Gastroesophageal sphincter (tissue), 4 donors: Measurements from ENCODE around the gene FAAP20. TPM values are rescaled to one million over a fixed set of nuclear protein-coding genes. Genes with fewer than 3 reads are reported as not detected.

Experiments used
- ATAC-seq: fragments of 150-250 bp; one replicate; pipeline ENCODE4 v1.9.1; 2016; ENCODE audit warnings: mild to moderate bottlenecking, moderate library complexity
- H3K27ac ChIP-seq, 4 donors: fragments of 200-600 bp; sonication (generic) in 3 of 4; 1 replicate in 3 of 4; 2 replicates in 1 of 4; pipeline ENCODE4 v1.5.1; 2016 to 2019
- H3K27me3 ChIP-seq: fragments of 200-600 bp; sonication (generic); one replicate; pipeline ENCODE4 v1.5.1; 2019
- H3K36me3 ChIP-seq, 2 donors: fragments of 200-600 bp; sonication (generic); one replicate each; pipeline ENCODE4 v1.5.1; 2019; ENCODE audit warnings: control low read depth in 1 of 2
- H3K4me1 ChIP-seq, 3 donors: fragments of 200-600 bp; sonication (generic); 1 replicate in 2 of 3; 2 replicates in 1 of 3; pipeline ENCODE4 v1.5.1; 2016 to 2019; ENCODE audit warnings: control low read depth in 2 of 3
- H3K4me3 ChIP-seq, 2 donors: fragments of 200-600 bp; sonication (generic); one replicate each; pipeline ENCODE4 v1.5.1; 2019; ENCODE audit warnings: mild to moderate bottlenecking in 1 of 2, moderate library complexity in 1 of 2
- H3K9me3 ChIP-seq, 3 donors: fragments of 200-600 bp; sonication (generic); one replicate each; pipeline ENCODE4 v1.5.1; 2017 to 2019; ENCODE audit warnings: control low read depth in 2 of 3
- EP300 ChIP-seq: sonication (generic); formaldehyde crosslinking; IDR thresholded peaks from one replicate; pipeline ENCODE4 v1.6.1; 2017; ENCODE audit warnings: antibody characterized with exemption, mild to moderate bottlenecking
- POLR2A ChIP-seq, 2 donors: fragments of 450-650 bp; IDR thresholded peaks; one replicate each; pipeline ENCODE4 v1.6.1; 2017; ENCODE audit warnings: antibody characterized with exemption in 2 of 2, mild to moderate bottlenecking in 2 of 2, moderate library complexity in 1 of 2
- POLR2AphosphoS5 ChIP-seq: sonication (generic); formaldehyde crosslinking; IDR thresholded peaks from one replicate; pipeline ENCODE4 v1.6.1; 2017; ENCODE audit warnings: antibody characterized with exemption
- WGBS, 2 donors: methylation state at CpG; one replicate each; pipeline ENCODE4 v1.1.5; 2018; ENCODE audit warnings: low coverage in 1 of 2; 5-methylcytosine and 5-hydroxymethylcytosine counted together
- total RNA-seq, 4 donors: library from RNA; depleted of rRNA; stranded (reverse); fragments of >200 nt; gene quantifications; one replicate each; pipeline ENCODE4 v1.1.0, GENCODE V29; 2016
- TF ChIP-seq, protein P1 (sequence below), 4 experiments: fragments of 200-600 bp in 2 of 4; fragments of 450-650 bp in 2 of 4; sonication (generic) in 1 of 4; IDR thresholded peaks; one replicate each; pipeline ENCODE4 v1.5.1; 2017 to 2019; ENCODE audit warnings: antibody characterized with exemption in 4 of 4, mild to moderate bottlenecking in 2 of 4, moderate library complexity in 2 of 4

The FAAP20 gene
- total RNA-seq, 4 donors from 2014 or later = 25.8 to 51.1 (median 43.3) TPM

GRCh38 chr1:2159124-2159523 is 35.4 kb downstream of the FAAP20 start:
- no peak overlapping the region for H3K27ac ChIP-seq
- H3K36me3 ChIP-seq = no peaks in the 10 kb centered on the region
- ATAC-seq = no peak
- H3K9me3 ChIP-seq = no peaks in the 10 kb centered on the region
- 81% methylated on average over 3 of the region's 18 CpGs; no CpG with 5 or more reads in 1 of the 2 donors for WGBS, 2 donors
- no peaks in the 10 kb centered on the region for H3K4me1 ChIP-seq
- TF ChIP-seq EP300 = no peak
- TF ChIP-seq POLR2AphosphoS5 = no peak
- TF ChIP-seq, protein P1, sequence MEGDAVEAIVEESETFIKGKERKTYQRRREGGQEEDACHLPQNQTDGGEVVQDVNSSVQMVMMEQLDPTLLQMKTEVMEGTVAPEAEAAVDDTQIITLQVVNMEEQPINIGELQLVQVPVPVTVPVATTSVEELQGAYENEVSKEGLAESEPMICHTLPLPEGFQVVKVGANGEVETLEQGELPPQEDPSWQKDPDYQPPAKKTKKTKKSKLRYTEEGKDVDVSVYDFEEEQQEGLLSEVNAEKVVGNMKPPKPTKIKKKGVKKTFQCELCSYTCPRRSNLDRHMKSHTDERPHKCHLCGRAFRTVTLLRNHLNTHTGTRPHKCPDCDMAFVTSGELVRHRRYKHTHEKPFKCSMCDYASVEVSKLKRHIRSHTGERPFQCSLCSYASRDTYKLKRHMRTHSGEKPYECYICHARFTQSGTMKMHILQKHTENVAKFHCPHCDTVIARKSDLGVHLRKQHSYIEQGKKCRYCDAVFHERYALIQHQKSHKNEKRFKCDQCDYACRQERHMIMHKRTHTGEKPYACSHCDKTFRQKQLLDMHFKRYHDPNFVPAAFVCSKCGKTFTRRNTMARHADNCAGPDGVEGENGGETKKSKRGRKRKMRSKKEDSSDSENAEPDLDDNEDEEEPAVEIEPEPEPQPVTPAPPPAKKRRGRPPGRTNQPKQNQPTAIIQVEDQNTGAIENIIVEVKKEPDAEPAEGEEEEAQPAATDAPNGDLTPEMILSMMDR (IDR thresholded peaks at IDR 0.05) = no peak
- TF ChIP-seq POLR2A (IDR thresholded peaks at IDR 0.05) = no peak
- no peak overlapping the region for H3K4me3 ChIP-seq
- no peaks in the 10 kb centered on the region for H3K27me3 ChIP-seq

GRCh38 chr1:2158272-2158671 is 36.3 kb downstream of the FAAP20 start:
- TF ChIP-seq POLR2A (IDR thresholded peaks at IDR 0.05) = no peak
- TF ChIP-seq EP300 = no peak
- ATAC-seq = no peak
- no peak overlapping the region for H3K4me3 ChIP-seq
- WGBS, 2 donors = 74 to 87% methylated on average over 3 to 14 of the region's 16 CpGs
- no peaks in the 10 kb centered on the region for H3K4me1 ChIP-seq
- H3K27me3 ChIP-seq = no peaks in the 10 kb centered on the region
- no peaks in the 10 kb centered on the region for H3K9me3 ChIP-seq
- H3K36me3 ChIP-seq = no peaks in the 10 kb centered on the region
- peak overlapping the region in 1 of 4 donors; percentile 35 for H3K27ac ChIP-seq

DNA sequence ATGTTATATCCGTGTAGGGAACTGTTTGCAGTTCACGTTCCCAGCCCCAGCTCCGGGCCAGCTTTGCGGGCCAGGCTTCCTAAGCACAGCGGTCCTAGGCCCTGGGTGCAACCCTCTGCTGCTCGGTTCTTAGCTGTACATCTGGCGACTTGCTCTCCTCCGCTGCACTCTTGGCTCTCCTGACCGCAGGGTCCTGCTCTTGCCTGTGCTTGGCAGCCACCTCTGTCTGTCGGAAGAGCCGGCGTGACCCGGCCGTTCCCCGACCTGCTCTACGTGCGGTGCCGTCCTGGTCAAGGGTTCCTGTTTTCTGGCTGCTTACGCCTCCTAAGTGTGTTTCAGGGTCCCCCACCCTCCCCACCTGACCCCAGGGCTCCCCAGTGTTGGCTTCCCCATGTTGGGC is 36.7 kb downstream of the FAAP20 start:
- no peak for ATAC-seq
- H3K4me1 ChIP-seq = no peaks in the 10 kb centered on the region
- H3K4me3 ChIP-seq = no peak overlapping the region
- no peaks in the 10 kb centered on the region for H3K9me3 ChIP-seq
- TF ChIP-seq POLR2A (IDR thresholded peaks at IDR 0.05) (no peak), POLR2AphosphoS5 (no peak), EP300 (no peak)
- TF ChIP-seq, protein P1 (IDR thresholded peaks at IDR 0.05) = no peak
- H3K36me3 ChIP-seq = no peaks in the 10 kb centered on the region
- no peaks in the 10 kb centered on the region for H3K27me3 ChIP-seq
- peak overlapping the region in 1 of 4 donors; percentile 35 for H3K27ac ChIP-seq
- WGBS, 2 donors = 87 to 96% methylated on average over 5 to 7 of the region's 19 CpGs

DNA sequence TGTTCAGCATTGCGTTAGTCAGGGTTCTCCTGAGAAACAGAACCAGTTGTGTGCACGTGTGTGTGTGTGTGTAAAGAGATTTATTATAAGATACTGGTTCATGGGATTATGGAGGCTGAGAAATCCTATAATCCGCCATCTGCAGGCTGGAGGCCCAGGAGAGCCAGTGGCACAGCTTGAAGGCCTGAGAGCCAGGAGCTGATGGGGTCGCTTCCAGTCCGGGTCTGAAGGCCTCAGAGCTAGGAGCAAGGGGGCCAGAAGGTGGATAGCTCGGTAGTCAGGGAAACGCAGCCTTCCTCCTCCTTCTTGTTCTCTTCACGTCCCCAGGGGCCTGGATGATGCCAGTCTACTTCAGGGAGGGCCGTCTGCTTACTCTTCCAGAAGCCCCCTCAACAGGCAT is 37.7 kb downstream of the FAAP20 start:
- WGBS, 2 donors = 86% methylated on average over 4 of the region's 9 CpGs; no CpG with 5 or more reads in 1 of the 2 donors
- H3K9me3 ChIP-seq = no peaks in the 10 kb centered on the region
- TF ChIP-seq POLR2AphosphoS5 (no peak), POLR2A (IDR thresholded peaks at IDR 0.05) (no peak), EP300 (no peak)
- TF ChIP-seq, protein P1 (IDR thresholded peaks at IDR 0.05) = no peak
- no peaks in the 10 kb centered on the region for H3K27me3 ChIP-seq
- H3K4me1 ChIP-seq = no peaks in the 10 kb centered on the region
- no peak overlapping the region for H3K4me3 ChIP-seq
- ATAC-seq = no peak
- H3K36me3 ChIP-seq = no peaks in the 10 kb centered on the region
- no peak overlapping the region for H3K27ac ChIP-seq

DNA sequence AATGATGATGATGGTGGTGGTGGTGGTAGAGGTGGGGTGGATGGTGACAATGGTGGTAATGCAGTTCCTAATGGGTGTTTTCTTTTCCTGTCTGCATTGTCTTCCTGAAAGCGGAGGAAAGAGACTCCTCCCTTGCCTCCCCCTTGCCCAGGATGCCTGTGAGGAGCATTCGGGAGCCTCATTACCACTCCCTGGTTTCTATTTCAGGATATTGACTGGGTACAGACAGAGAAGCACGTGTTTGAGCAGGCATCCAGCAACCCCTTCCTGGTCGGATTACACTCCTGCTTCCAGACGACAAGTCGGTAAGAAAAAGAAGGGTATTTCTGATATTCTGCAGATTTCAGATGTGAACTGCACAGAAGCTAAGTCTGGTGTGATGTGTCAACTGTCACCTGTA is 38.8 kb downstream of the FAAP20 start:
- WGBS, 2 donors = 64 to 100% methylated on average over 2 to 6 of the region's 6 CpGs
- TF ChIP-seq POLR2A (IDR thresholded peaks at IDR 0.05) (no peak), POLR2AphosphoS5 (no peak), EP300 (no peak)
- TF ChIP-seq, protein P1 (IDR thresholded peaks at IDR 0.05) = no peak

More for the DNA sequence above, 38.8 kb downstream of the FAAP20 start:
- Histone ChIP-seq H3K4me1 (no peaks in the 10 kb centered on the region), H3K9me3 (no peaks in the 10 kb centered on the region), H3K27ac (no peak overlapping the region), H3K36me3 (no peaks in the 10 kb centered on the region), H3K27me3 (no peaks in the 10 kb centered on the region), H3K4me3 (no peak overlapping the region)
- ATAC-seq = no peak
